Measurements from ENCODE around the gene BCL2L2.

BCL2L2 gene

DNA sequence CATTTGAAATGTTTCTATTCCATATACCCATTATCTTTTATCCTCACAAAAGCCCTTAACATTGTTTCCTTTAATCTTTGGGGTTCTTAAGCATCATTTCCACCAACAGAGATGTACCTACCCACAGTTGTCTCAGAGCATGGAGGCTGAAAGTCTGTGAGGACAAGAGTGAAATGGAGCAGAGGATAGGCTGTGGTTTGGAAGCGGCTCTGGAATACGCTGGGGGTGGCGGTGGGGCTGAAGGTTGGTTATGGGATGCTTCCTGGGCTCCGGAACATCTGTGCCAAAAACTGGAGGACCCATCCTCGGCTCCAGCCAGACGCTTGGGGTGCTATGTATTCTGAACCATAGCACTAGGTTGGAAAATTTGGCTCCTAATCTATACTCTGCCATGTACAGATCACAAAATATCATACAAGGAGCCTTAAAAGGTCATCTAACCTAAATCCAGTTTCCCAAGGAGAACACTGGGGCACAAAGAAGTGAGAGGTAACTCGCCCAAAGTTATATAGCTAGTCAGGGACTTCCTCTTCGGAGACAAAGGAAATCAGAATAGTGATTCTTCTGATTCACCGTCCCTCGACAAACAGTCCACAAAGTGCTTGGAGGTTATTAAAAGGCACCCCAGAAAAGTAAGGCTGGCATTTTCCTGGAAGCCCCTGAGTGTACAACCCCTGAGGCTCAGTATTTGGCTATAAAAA, 6.5 kb upstream of the BCL2L2 start:
- no peak for DNase-seq

DNA sequence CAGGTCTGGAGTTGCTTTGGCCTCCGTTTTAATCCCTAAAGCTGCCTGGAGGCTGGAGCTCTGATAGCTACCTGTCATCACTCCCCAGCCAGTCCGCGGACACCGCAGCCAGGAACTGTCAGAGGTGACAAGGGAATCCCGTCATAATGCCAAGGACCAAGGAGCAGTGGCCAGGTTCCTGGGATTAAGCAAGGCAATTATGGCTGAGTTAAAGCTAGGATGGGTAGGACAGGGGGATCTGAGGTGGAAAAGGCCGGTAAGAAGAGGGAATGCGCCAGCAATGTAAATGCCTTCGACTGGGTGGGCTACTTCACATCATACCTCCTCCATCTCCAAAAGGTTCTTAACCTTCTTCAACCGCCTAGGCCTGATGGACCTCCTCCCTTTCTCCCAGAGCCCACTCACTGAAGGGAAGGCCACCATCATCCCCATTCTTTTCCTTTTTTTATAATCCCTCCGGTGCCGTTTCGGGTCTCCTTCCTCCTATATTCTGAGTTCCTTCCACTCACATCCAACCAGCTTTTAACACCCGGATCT, 5.9 kb upstream of the BCL2L2 start:
- no peak for DNase-seq

DNA sequence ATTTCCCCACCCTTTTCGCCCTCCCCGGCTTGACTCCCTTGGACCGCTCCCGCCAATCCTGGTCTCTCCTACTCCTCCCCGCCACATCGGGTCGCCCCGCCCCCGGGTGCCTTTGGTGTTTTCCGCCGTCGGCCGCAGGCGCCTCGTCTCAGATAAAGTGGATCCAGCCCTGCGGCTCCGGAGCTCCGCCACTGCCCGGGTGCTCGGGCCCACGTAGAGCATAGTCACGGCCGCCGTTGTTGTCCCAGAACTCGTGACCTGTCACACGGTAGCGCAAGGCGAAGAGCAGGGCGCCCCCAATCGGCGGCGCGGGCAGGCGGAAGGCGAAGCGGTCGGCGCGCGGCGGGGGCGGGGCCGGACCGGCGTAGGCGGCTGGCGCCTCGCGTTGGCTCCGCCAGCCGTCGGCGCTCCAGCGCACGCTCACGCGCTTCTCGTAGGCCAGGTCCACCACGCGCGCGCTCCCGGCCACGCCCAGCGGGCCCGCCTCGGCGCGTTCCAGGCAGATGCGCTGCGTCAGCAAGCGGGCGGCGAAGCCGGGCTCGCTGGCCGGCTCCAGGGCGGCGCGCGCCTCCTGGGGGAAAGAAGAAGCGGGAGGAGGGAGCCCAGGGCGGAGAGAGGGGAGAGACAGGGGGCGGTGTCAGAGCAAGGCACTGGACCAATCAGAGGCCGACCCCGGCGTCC, 5.2 kb upstream of the BCL2L2 start:
- DNase-seq: peak; percentile 96

DNA sequence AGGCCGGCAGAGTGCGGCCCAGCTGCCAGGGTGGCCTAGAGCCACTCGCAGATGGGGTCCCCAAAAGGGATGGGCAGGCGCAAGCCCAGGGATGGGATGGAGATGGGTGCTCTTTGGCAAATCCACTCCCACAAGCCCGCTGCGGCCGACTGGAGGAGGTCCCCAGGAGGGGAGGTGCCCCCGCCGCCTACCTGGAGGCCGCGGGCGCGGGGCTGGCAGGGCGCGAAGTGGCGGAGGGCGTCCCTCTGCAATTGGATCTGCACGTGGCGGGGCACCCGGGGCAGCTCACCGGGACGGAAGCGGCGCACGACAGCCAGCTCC, 4.7 kb upstream of the BCL2L2 start:
- no peak for DNase-seq

DNA sequence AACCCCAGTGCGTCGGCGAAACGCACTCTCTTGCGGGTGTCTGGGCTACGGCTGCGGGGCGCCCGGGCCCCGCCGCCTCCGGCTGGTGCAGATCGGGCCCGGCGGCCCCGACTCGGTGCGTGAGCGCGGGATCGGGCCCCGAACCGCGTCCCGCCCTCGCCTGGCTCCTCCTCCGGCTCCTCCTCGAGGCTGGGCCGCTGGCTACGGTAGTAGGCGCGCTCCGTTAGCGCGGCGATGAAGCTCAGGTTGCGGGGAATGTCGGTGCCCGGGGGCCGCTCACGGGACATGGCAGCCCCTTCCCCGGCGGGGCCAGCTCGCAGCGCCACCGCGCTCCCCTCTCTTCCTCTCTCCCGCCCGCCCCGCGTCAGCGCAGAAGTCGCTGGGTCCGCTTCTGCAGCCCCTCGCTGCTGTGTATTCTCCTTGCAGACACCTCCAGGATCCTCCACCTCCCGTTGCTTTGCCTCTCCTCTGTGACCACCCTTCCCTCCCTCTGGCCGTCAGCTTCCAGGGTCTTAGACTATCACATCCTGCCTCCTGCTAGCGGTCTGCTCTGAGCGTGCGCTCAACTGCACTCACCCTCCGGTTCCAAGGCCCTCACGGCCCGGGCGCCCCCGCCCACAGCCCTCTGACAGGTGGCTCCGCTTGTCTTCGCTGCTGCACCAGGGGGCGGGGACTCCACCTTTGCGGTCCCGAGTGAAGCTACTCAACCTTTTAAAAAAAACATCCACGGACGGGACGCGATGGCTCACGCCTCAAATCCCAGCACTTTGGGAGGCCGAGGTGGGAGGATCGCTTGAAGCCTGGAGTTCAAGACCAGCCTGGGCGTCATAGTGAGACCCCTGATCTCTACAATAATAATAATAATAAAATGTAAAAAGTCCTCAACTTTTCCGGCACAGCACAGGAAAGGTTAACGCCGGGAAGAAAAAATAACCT, 4.1 kb upstream of the BCL2L2 start, which contains the start of gene PPP1R3E:
Gene PPP1R3E, minus strand, starts transcription at position 570 of the 936 bp plus-strand sequence. Its CDS starts 283 bp downstream, at position 287.
- peak; percentile 87 for DNase-seq

DNA sequence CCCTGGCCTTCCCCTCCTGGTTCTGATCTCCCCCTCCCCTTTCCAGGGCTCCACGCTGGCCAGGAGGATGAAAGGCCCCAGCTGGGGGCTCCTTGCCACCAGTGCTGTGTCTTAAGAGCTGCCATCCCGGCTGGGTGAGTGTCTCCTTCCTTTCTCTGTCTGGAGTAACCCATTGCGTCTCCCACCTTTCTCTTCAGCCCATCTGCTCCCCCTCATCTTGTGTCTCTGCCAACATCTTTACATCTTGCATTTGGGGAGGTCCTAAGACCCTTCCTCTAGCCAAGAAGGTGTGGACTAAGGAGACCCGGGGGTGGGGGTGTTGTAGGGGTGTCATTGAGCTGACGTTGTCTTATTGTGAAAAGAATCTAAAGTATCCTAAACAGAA, 505 bp downstream of the BCL2L2 start:
- DNase-seq: no peak

DNA sequence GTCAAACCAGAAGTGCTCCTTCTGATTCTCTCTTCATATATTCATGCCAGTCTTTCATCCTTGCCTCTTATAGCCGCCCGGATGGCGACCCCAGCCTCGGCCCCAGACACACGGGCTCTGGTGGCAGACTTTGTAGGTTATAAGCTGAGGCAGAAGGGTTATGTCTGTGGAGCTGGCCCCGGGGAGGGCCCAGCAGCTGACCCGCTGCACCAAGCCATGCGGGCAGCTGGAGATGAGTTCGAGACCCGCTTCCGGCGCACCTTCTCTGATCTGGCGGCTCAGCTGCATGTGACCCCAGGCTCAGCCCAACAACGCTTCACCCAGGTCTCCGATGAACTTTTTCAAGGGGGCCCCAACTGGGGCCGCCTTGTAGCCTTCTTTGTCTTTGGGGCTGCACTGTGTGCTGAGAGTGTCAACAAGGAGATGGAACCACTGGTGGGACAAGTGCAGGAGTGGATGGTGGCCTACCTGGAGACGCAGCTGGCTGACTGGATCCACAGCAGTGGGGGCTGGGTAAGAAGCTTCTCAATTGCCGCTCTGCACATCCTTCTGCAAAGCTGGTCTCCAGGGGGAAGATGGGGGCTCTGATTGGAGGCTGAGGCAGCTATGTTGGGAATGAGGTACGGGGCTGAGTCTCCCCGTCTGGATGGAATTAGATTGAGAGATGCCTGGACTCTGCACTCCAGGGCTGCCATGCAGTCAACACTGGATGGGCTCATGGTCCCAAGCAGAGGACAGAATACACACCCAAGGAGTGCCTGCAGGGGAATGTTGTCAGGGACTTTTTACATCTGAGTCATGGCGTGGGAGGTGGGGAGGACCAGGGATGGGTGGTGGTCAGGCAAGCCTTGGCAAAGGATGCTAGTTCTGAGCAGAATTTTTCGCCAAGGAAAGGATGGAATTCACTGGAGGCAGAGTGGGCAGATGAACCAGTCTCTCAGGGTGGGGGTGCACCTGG, 1.3 kb downstream of the BCL2L2 start:
- no peak for DNase-seq

DNA sequence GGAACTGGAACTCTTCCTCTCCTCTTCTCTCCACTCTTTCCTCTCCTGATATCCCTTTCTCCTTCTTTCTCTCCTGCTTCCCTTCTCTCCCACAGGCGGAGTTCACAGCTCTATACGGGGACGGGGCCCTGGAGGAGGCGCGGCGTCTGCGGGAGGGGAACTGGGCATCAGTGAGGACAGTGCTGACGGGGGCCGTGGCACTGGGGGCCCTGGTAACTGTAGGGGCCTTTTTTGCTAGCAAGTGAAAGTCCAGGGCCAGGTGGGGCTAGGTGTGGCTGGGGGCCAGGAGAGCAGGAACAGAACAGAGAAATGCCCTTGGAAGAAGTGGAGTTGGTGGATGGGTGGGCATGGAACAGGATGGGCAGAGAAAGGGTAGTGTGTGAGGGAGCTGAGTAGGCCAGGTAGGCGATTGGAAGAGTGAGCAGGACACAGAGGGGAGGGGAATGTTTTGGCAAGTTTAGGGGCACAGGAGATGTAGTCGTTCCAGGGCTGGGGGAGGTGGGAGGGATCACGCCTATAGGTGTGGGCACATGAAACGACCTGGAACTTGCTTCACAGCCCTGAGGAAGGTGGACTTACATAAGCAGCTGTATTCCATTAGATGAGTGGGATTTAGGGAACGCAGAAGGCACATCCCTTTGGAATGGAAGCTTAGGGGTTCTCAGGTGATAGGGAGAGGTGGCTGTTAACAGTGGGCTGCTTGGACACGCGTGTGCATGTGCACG, 2.2 kb downstream of the BCL2L2 start:
- no peak for DNase-seq

DNA sequence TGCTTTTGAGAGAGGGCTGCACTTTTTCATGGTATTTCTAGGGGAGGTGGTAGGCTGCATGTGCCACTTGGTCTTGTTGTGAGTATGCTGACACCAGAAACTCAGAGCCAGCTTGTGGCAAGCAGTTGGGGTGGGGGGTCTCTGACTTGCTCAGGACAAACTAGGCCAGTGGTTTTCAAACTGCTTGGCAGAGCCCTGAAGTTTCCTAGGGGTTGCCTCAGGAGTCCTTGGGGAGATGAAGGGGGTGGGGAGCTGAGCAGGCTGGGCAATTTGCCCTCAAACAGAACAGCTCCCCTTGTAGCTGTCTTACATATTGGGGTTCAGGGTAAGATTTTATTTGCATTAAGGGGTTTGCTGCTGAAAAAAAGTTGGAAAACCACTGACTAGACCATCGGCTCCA, 3.9 kb downstream of the BCL2L2 start:
- DNase-seq: no peak

DNA sequence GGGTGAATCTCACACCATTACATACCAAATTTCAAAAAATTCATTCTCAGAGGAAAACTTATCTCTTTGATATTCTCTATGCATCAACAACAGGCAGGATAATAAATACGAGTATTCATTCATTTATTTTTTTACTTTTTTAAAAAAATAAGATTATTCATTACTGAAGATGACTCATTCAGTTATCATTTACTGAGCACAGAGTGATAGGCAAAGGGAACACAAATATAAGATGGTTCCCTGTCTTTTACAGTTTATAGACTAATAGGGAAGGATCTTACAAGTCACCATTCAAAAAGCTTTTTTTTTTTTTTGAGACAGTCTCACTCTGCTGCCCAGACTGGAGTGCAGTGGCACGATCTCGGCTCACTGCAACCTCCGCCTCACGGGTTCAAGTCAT, 9.7 kb downstream of the BCL2L2 start:
- DNase-seq: no peak

DNA sequence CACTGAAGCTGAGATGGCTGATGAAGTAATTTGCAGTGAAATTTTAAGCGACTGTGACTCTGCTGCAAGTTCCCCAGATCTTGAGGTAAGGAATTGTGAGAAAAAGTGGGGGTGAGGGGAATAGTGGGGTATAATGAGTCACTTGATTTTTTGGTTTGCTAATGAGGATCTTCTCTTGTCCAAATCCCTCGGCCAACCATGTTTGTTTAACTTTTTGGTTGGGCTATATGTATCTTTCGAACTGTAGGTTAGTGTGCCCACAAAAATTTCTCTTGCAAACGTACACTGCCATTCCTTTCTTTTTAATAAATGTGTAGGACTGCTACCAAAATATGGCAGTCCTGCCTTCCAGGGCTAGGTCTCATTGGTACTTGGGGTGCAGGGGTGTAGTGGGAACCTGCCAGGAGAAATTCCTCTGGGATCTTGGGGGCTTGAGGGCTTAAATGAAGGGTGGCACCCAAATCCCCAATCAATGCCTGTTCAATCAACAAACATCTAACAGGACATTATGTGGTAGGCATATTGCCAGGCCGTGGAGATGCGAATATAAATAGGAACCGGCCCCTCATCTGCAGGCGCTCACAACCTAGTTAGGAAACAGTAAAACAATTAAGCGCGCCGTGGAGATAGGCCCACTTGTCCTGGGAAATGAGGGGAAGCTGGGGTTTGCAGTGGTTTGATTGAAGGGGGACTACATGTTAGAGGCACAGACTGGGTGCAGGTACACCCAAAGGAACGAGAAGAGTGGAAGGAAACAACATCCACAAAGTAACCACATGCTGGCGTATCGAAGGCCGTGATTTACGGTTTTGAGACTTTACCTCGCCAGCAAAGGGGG, 13.3 kb downstream of the BCL2L2 start:
- no peak for DNase-seq

DNA sequence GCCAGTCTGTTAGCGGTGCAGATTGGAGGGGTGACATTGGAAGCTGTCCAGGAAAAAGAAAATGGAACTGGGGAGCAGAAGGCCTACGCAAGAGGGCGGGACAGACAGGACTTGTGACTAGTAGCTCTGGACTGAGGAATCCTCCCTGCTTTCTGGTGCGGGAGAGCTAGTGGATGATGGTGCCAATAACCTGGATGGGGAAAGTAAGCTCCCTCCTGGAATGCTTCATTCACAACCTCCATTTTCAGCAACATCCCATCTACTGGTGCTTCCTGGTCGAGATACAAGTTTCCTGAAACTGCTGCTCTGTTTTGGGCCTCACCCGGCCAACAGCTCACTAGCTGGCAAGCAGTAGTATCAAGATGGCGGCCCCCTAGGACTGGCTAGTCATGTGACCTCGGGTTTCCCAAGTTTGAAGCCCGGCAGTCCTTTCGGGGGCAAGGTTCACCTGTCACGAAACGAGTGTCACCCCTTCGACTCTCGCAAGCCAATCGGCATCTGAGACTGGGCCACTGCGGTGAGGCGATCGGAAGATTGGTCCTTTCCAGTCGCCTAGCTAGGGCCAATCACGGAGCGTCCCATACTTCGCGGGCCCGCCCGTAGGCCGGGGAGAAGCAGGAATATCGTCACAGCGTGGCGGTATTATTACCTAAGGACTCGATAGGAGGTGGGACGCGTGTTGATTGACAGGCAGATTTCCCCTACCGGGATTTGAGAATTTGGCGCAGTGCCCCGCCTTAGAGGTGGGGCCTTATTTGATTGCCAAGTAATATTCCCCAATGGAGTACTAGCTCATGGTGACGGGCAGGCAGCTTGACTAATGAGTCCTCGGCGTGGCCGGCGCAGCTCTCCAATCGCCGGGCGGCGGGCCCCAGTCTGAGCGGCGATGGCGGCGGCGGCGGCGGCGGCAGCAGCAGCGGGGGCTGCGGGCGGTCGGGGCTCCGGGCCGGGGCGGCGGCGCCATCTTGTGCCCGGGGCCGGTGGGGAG, 14.2 kb downstream of the BCL2L2 start, which contains the start of gene PABPN1:
Gene PABPN1, plus strand, starts transcription at position 874 of the 988 bp plus-strand sequence. Its CDS starts 13 bp downstream, at position 887.
- peak; percentile 98 for DNase-seq

DNA sequence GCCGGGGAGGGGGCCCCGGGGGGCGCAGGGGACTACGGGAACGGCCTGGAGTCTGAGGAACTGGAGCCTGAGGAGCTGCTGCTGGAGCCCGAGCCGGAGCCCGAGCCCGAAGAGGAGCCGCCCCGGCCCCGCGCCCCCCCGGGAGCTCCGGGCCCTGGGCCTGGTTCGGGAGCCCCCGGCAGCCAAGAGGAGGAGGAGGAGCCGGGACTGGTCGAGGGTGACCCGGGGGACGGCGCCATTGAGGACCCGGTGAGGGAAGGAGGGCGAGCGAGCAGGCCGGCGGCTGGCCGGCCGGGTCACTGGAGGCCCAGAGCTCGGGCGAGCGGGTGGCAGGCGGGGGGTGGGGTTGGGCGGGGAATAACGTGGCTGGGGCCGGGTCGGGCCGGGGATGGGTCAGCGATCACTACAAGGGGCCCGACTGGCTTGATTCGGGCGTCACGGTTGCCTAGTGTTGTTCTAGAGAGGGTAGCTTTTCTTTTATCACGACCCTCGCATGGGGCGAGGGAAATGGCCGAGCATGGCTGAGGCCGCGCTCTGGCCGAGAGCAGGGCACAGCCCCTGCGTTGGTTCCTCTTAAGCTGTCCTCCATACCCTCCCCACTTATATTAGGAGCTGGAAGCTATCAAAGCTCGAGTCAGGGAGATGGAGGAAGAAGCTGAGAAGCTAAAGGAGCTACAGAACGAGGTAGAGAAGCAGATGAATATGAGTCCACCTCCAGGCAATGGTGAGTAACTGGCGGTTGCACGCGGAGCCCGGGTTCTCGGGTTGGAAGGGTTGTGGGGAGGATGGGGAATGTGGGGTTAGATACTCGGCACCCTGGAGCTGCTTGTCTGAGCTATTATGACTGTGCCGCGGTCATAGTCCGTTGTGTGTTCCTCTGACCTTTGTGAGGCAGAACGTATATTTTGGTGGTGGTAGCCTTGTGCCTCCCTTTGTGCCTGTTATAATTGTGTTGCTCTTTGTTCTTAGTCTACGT, 15.2 kb downstream of the BCL2L2 start:
- peak; percentile 72 for DNase-seq

DNA sequence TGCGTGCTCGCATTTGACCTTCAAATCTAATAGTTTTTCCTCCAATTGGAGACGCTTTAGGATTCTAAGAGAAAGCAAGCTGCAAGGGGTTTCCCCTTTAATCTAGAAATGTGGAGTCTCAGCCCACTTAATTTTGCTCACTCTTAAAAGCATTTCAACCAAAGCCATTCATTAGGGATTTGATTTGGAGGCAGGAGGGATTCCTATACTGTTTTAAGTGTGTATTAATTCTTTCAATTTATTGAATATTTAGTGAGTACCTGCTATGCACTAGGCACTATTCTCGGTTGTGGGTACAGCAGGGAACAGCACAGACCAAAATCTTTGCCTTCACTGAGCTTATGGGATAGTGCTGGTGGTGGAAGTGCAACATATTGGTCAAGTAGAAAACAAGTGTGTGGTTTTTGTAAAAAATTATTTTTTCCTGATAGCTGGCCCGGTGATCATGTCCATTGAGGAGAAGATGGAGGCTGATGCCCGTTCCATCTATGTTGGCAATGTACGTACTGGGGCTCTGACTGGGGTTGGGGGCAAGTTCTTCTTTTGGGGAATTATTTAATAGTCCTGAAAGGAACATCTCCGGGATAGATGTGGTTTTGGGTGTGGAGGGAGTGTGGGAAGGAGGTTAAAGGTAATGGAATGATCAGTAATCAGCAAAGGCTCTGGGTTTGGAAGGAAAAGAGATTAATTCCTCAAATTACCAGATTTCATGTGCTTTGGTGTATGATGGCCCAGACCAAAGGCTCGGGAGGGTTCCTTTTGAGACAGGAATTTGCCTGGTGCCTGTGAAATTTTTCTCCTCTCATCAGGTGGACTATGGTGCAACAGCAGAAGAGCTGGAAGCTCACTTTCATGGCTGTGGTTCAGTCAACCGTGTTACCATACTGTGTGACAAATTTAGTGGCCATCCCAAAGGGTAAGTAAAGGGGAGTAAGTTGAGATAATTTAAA, 16.2 kb downstream of the BCL2L2 start:
- no peak for DNase-seq

DNA sequence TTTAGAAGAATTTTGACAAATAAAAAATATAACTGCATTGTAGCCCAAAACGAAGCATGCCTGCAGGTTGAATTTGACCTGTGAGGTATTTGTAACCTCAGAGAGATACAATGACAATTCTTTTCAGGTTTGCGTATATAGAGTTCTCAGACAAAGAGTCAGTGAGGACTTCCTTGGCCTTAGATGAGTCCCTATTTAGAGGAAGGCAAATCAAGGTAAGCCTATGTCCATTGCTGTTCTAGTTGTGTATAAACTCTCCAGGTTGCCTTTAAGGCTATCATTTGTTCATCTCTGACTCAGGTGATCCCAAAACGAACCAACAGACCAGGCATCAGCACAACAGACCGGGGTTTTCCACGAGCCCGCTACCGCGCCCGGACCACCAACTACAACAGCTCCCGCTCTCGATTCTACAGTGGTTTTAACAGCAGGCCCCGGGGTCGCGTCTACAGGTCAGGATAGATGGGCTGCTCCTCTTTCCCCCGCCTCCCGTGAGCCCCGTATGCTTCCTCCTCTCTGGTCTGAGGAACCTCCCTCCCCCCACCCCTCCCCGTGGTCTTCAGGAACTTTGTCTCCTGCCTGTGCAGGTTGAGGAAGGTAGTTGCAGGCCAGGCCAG, 17.3 kb downstream of the BCL2L2 start:
- DNase-seq: no peak

DNA sequence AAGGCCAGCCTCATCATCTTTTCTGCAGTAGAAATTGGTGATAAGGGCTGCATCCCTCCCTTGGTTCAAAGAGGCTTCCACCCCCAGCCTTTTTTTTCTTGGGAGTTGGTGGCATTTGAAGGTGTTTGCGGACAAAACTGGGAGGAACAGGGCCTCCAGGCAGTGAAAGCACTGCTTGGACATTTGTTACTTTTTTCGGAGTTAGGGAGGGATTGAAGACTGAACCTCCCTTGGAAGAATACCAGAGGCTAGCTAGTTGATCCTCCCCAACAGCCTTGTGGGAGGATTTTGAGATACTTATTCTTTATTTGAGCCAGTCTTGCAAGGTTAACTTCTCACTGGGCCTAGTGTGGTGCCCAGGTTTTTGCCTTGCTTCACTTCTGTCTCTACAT, 17.8 kb downstream of the BCL2L2 start:
- DNase-seq: no peak
